SK-N-SH (cell line): ENCODE measurements around the gene KRT84. TPM values are rescaled to one million over a fixed set of nuclear protein-coding genes. Genes with fewer than 3 reads are reported as not detected.

Experiments
- CTCF ChIA-PET: fragments of 300-600, 350-600 bp; formaldehyde crosslinking; extraction: SDS; loops from one replicate; lab custom pipeline; 2021; lab: Yijun Ruan, JAX
- POLR2A ChIA-PET: fragments of 350-600 bp; sonication (Branson Sonifier 250); formaldehyde crosslinking; extraction: SDS; loops from one replicate; lab custom pipeline; 2020; ENCODE audit warnings: antibody characterized with exemption, inconsistent platforms; lab: Yijun Ruan, JAX
- DNase-seq: peaks from one replicate; pipeline ENCODE4 v3.0.0; 2012
- H2AFZ ChIP-seq: fragments of 200-600 bp; sonication (generic); 2 replicates; pipeline ENCODE4 v1.8.1; 2016; ENCODE audit warnings: antibody characterized with exemption, mild to moderate bottlenecking, low read depth
- H3F3A ChIP-seq: fragments of 200-600 bp; sonication (generic); replicated peaks from 2 replicates; pipeline ENCODE3; 2016; ENCODE audit warnings: antibody characterized with exemption, mild to moderate bottlenecking; ENCODE audit not compliant: insufficient read depth
- H3K27ac ChIP-seq, 2 experiments: fragments of 200-500 bp in 1 of 2; fragments of 200-600 bp in 1 of 2; sonication (Bioruptor generic) in 1 of 2; sonication (generic), shearing (Covaris generic) in 1 of 2; 2 replicates each; pipeline versions ENCODE4 v1.5.1 to v1.6.1; 2014 to 2016; ENCODE audit warnings: low read depth in 2 of 2, inconsistent platforms in 1 of 2, low read length in 1 of 2, mild to moderate bottlenecking in 1 of 2, mixed read lengths in 1 of 2
- H3K27me3 ChIP-seq: fragments of 200-600 bp; sonication (generic), shearing (Covaris generic); 2 replicates; pipeline ENCODE4 v1.6.1; 2016; ENCODE audit warnings: mixed run types; ENCODE audit not compliant: insufficient read depth
- H3K36me3 ChIP-seq, 2 experiments: fragments of 200-500 bp in 1 of 2; fragments of 200-600 bp in 1 of 2; sonication (Bioruptor generic) in 1 of 2; sonication (generic) in 1 of 2; replicated peaks in 1 of 2; 2 replicates each; pipeline versions ENCODE3 to v1.5.1; 2014 to 2016; ENCODE audit warnings: low read length in 1 of 2, mild to moderate bottlenecking in 1 of 2; ENCODE audit not compliant: insufficient read depth in 2 of 2, control insufficient read depth in 1 of 2
- H3K4me1 ChIP-seq, 2 experiments: fragments of 200-500 bp in 1 of 2; fragments of 200-600 bp in 1 of 2; sonication (Bioruptor generic) in 1 of 2; sonication (generic), shearing (Covaris generic) in 1 of 2; 2 replicates each; pipeline versions ENCODE4 v1.5.1 to v1.6.1; 2014 to 2016; ENCODE audit warnings: low read depth in 1 of 2, low read length in 1 of 2, mixed run types in 1 of 2; ENCODE audit not compliant: insufficient read depth in 2 of 2, control insufficient read depth in 1 of 2
- H3K4me2 ChIP-seq: fragments of 200-600 bp; sonication (generic), shearing (Covaris generic); 2 replicates; pipeline ENCODE4 v1.6.1; 2017; ENCODE audit warnings: mixed run types
- H3K4me3 ChIP-seq, 2 experiments: fragments of 200-500 bp in 1 of 2; fragments of 200-600 bp in 1 of 2; sonication (Bioruptor generic) in 1 of 2; sonication (generic), shearing (Covaris generic) in 1 of 2; 2 replicates each; pipeline versions ENCODE4 v1.5.1 to v1.8.1; 2014 to 2016; ENCODE audit warnings: low read depth in 2 of 2, inconsistent platforms in 1 of 2, low read length in 1 of 2, mild to moderate bottlenecking in 1 of 2, mixed read lengths in 1 of 2, moderate library complexity in 1 of 2
- H3K79me2 ChIP-seq: fragments of 200-600 bp; sonication (generic); 2 replicates; pipeline ENCODE4 v1.8.1; 2017; ENCODE audit warnings: mild to moderate bottlenecking; ENCODE audit not compliant: insufficient read depth
- H3K9ac ChIP-seq: fragments of 200-600 bp; sonication (generic); 2 replicates; pipeline ENCODE4 v1.6.1; 2017; ENCODE audit warnings: mixed run types
- H3K9me2 ChIP-seq: fragments of 200-600 bp; sonication (generic); 2 replicates; pipeline ENCODE4 v1.6.1; 2017; ENCODE audit warnings: mixed run types
- H3K9me3 ChIP-seq: fragments of 200-600 bp; sonication (generic); 2 replicates; pipeline ENCODE4 v1.6.1; 2017; ENCODE audit warnings: mixed run types, mild to moderate bottlenecking, moderate library complexity
- H4K20me1 ChIP-seq: fragments of 200-600 bp; sonication (generic); 2 replicates; pipeline ENCODE4 v1.6.1; 2017; ENCODE audit warnings: mild to moderate bottlenecking, mixed run types; ENCODE audit not compliant: insufficient read depth
- CHD2 ChIP-seq: fragments of 150-350 bp; IDR thresholded peaks from 2 replicates; pipeline ENCODE4 v1.6.1; 2018; ENCODE audit warnings: low read length; ENCODE audit not compliant: partially characterized antibody
- CTCF ChIP-seq: fragments of 200-600 bp; sonication (generic); IDR thresholded peaks from 2 replicates; pipeline ENCODE4 v1.6.1; 2017; ENCODE audit warnings: antibody characterized with exemption, mild to moderate bottlenecking, moderate library complexity
- ELF1 ChIP-seq: IDR thresholded peaks from 2 replicates; pipeline ENCODE4 v1.4.0; 2012
- EP300 ChIP-seq, 2 experiments: IDR thresholded peaks; 2 replicates each; pipeline versions ENCODE4 v1.4.0 to v1.6.1; 2012; ENCODE audit warnings: borderline replicate concordance in 1 of 2, low read depth in 1 of 2, low read length in 1 of 2
- GATA2 ChIP-seq: sonication (generic); formaldehyde crosslinking; IDR thresholded peaks from 2 replicates; pipeline ENCODE4 v1.5.0; 2020; ENCODE audit warnings: mild to moderate bottlenecking, missing genetic modification reagents
- IRF3 ChIP-seq: fragments of 150-350 bp; IDR thresholded peaks from 2 replicates; pipeline ENCODE4 v1.6.1; 2016; ENCODE audit warnings: mild to moderate bottlenecking, low read depth, low read length
- NFIC ChIP-seq: IDR thresholded peaks from 2 replicates; pipeline ENCODE4 v1.4.0; 2012; ENCODE audit warnings: borderline replicate concordance
- POLR2AphosphoS5 ChIP-seq: IDR thresholded peaks from 2 replicates; pipeline ENCODE4 v1.6.1; 2012; ENCODE audit warnings: low read depth, low read length
- RCOR1 ChIP-seq: fragments of 150-350 bp; IDR thresholded peaks from 2 replicates; pipeline ENCODE4 v1.6.1; 2017; ENCODE audit warnings: antibody characterized with exemption, low read length
- RFX5 ChIP-seq: IDR thresholded peaks from 2 replicates; pipeline ENCODE4 v1.6.1; 2012; ENCODE audit warnings: mild to moderate bottlenecking, improper control_type of control experiment, low read length
- RXRA ChIP-seq: IDR thresholded peaks from 2 replicates; pipeline ENCODE4 v1.4.0; 2012; ENCODE audit warnings: low read depth, mild to moderate bottlenecking, borderline replicate concordance
- TAF1 ChIP-seq: IDR thresholded peaks from 2 replicates; pipeline ENCODE4 v1.6.1; 2012; ENCODE audit warnings: low read depth, mild to moderate bottlenecking, low read length, moderate library complexity, borderline replicate concordance
- TEAD4 ChIP-seq: IDR thresholded peaks from 2 replicates; pipeline ENCODE4 v1.4.0; 2012; ENCODE audit warnings: mild to moderate bottlenecking, borderline replicate concordance; ENCODE audit not compliant: insufficient read depth
- USF1 ChIP-seq: IDR thresholded peaks from 2 replicates; pipeline ENCODE4 v1.4.0; 2012; ENCODE audit warnings: low read depth, borderline replicate concordance
- WGBS: methylation state at CpG from one replicate; pipeline ENCODE4 v1.1.6; 2017; ENCODE audit warnings: low lambda C conversion rate; 5-methylcytosine and 5-hydroxymethylcytosine counted together
- polyA plus RNA-seq, 3 experiments: library from polyadenylated mRNA; depleted of rRNA; stranded (reverse); fragments of >200 nt; gene quantifications; 2 replicates each; pipeline ENCODE4 v1.2.3, GENCODE V29; 2012

Gene KRT84
- polyA plus RNA-seq, 1 of the 3 experiments (the other 2 are of a cell fraction), result not detected

DNA sequence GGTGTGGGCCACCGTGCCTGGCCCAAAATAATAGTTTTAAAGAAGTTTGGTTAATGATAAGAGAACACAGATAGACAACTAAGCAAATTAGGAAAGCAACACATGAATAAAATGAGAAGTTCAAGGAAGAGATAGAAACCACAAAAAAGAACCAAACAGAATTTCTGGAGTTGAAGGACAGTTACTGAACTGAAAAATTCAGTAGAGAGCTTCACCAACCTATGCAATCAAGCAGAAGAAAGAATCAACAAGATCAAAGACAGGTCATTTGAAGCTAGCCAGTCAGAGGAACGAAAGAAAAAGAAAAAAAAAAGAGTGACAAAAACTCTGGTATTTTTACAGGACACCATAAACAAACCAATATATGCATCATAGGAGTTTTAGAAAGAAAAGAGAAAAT is 48.8 kb downstream of the KRT84 start:
- peaks cover 21% of the 10 kb centered on the region for H3K27me3 ChIP-seq
- H3K9me3 ChIP-seq, result 0 out of 2 replicates have a peak, but pooled peaks cover 8% of the 10 kb centered on the region
- CTCF ChIA-PET, result interaction anchor here (0.5 to 2.1 kb wide), 4 partner anchors 9 to 100 kb away, joined by 3 to 8 read pairs (median 3); no protein-coding TSS in a partner anchor
- no peaks in the 10 kb centered on the region for H4K20me1 ChIP-seq
- H3K4me1 ChIP-seq, result peaks cover 0 to 12% of the 10 kb centered on the region in 2 experiments; a peak in 2 of 4 replicates
- H3F3A ChIP-seq, result peaks cover 7% of the 10 kb centered on the region
- TF ChIP-seq RXRA (no peak), ELF1 (no peak), NFIC (no peak), RCOR1 (no peak), TAF1 (no peak), IRF3 (no peak), RFX5 (no peak), CTCF (no peak)
- H2AFZ ChIP-seq, result no peak overlapping the region
- no peak overlapping the region for H3K4me2 ChIP-seq
- no peak for DNase-seq
- no peaks in the 10 kb centered on the region for H3K9me2 ChIP-seq
- no peak overlapping the region for H3K9ac ChIP-seq
- WGBS, result 42% methylated on average over 2 of the region's 2 CpGs
- POLR2A ChIA-PET, result no interaction called here
- no peak overlapping the region for H3K27ac ChIP-seq
- no peaks in the 10 kb centered on the region for H3K36me3 ChIP-seq
- H3K79me2 ChIP-seq, result no peaks in the 10 kb centered on the region
- H3K4me3 ChIP-seq, result no peak overlapping the region

DNA sequence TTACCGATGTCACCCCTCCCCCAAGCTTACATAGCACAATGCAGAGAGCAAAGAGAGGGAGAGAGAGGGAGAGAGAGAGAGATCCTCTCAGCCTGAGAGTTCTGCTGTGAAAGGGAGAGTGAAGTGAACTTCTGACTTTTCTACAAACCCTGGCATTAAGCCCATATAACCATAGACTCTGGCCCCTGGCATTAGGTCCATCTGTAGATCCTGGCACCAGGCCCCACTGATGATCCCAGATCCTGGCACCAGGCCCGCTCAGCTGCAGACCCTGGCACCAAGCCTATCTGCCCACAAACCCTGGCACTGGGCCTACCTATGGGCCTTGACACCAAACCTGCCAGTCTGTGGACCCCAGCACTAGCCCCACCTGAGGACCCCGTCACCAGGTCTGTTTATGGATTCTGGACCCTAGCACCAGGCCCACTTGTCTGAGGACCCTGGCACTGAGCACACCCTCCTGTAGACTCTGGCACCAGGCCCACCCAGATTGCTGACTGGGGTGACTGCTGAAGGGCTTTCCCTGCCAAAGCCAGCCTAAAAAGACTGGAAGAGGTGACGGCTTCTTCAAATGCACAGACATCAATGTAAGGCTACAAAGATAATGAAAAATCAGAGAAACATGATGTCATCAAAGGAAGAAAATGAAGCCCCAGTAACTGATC is 49.7 kb downstream of the KRT84 start:
- WGBS, result 10% methylated on average over 2 of the region's 4 CpGs
- H3K79me2 ChIP-seq, result no peaks in the 10 kb centered on the region

More for the DNA sequence above, 49.7 kb downstream of the KRT84 start:
- Histone ChIP-seq H3K4me1 (peaks cover 0 to 16% of the 10 kb centered on the region in 2 experiments; a peak in 2 of 4 replicates), H3F3A (peaks cover 7% of the 10 kb centered on the region), H4K20me1 (no peaks in the 10 kb centered on the region), H3K9me2 (no peaks in the 10 kb centered on the region), H3K36me3 (no peaks in the 10 kb centered on the region), H2AFZ (no peak overlapping the region), H3K9me3 (0 out of 2 replicates have a peak, but pooled peaks cover 8% of the 10 kb centered on the region), H3K4me2 (no peak overlapping the region), H3K4me3 (no peak overlapping the region), H3K9ac (no peak overlapping the region), H3K27me3 (peaks cover 12% of the 10 kb centered on the region), H3K27ac (no peak overlapping the region)
- peak; percentile 78 for DNase-seq
- TF ChIP-seq TEAD4 (no peak), NFIC (peak; percentile 53), EP300 (IDR thresholded peaks at IDR 0.05; ENCODE audit: borderline replicate concordance in 1 of 2, low read depth in 1 of 2, low read length in 1 of 2) (peak in 1 of 2 experiments; percentile 73; a peak in 2 of 4 replicates), POLR2AphosphoS5 (no peak), GATA2 (CRISPR knock-in tag) (peak; percentile 71), CHD2 (peak; percentile 43), RFX5 (no peak), IRF3 (no peak), RCOR1 (peak; percentile 78; the same call in 1 of the 2 replicates), USF1 (no peak)
- CTCF ChIA-PET, result interaction anchor here (1.0 to 5.4 kb wide), 4 partner anchors 8 to 178 kb away, joined by 3 to 25 read pairs (median 6); no protein-coding TSS in a partner anchor
- POLR2A ChIA-PET, result no interaction called here
